SK-N-SH treated with all-trans-retinoic acid at 6 μM for 48 hours (cell line): ENCODE results near the gene SRI.

Experiments used
- ATAC-seq: fragments of 200-7000 bp; cut with Tn5 transposase; 3 replicates; pipeline ENCODE4 v1.9.1; 2020; ENCODE audit warnings: mild to moderate bottlenecking, moderate library complexity
- ARNTL ChIP-seq: fragments of 450-650 bp; formaldehyde crosslinking; IDR thresholded peaks from 2 replicates; pipeline ENCODE4 v1.5.0; 2020; ENCODE audit warnings: low read depth, mild to moderate bottlenecking, moderate library complexity, borderline replicate concordance
- BACH2 ChIP-seq: fragments of 250-450 bp; sonication (Bioruptor Pico); IDR thresholded peaks from 2 replicates; pipeline ENCODE4 v1.9.0; 2021; ENCODE audit warnings: mild to moderate bottlenecking, borderline replicate concordance
- CSDC2 ChIP-seq: fragments of 250-450 bp; sonication (Bioruptor Pico); IDR thresholded peaks from 2 replicates; pipeline ENCODE4 v1.5.0; 2020; ENCODE audit warnings: mild to moderate bottlenecking, moderate library complexity
- CSRNP3 ChIP-seq: fragments of 250-450 bp; sonication (Bioruptor Pico); IDR thresholded peaks from 2 replicates; pipeline ENCODE4 v1.5.1; 2021; ENCODE audit warnings: mild to moderate bottlenecking, moderate library complexity
- ESRRG ChIP-seq: fragments of 250-450 bp; sonication (Bioruptor Pico); IDR thresholded peaks from 2 replicates; pipeline ENCODE4 v1.6.1; 2021; ENCODE audit warnings: mild to moderate bottlenecking
- GLIS3 ChIP-seq: fragments of 250-450 bp; sonication (Bioruptor Pico); IDR thresholded peaks from 2 replicates; pipeline ENCODE4 v1.5.0; 2020; ENCODE audit warnings: mild to moderate bottlenecking, moderate library complexity
- ISL1 ChIP-seq: fragments of 250-450 bp; sonication (Bioruptor Pico); IDR thresholded peaks from 2 replicates; pipeline ENCODE4 v2.1.2; 2022; ENCODE audit warnings: mild to moderate bottlenecking, moderate library complexity
- OSR1 ChIP-seq: fragments of 250-450 bp; sonication (Bioruptor Pico); IDR thresholded peaks from 2 replicates; pipeline ENCODE4 v1.8.0; 2022; ENCODE audit warnings: moderate library complexity, mild to moderate bottlenecking, inconsistent platforms
- PATZ1 ChIP-seq: fragments of 250-450 bp; sonication (Bioruptor Pico); IDR thresholded peaks from 2 replicates; pipeline ENCODE4 v1.8.0; 2020; ENCODE audit warnings: mild to moderate bottlenecking, moderate library complexity, borderline replicate concordance
- TOX ChIP-seq: fragments of 250-450 bp; sonication (Bioruptor Pico); IDR thresholded peaks from 2 replicates; pipeline ENCODE4 v1.8.0; 2021; ENCODE audit warnings: mild to moderate bottlenecking, moderate library complexity, borderline replicate concordance
- ZFP3 ChIP-seq: fragments of 250-450 bp; sonication (Bioruptor Pico); IDR thresholded peaks from 2 replicates; pipeline ENCODE4 v1.5.0; 2020; ENCODE audit warnings: mild to moderate bottlenecking, moderate library complexity
- ZNF565 ChIP-seq: fragments of 450-650 bp; formaldehyde crosslinking; conservative IDR thresholded peaks from 2 replicates; pipeline ENCODE4 v1.5.0; 2020; ENCODE audit warnings: low read depth, mild to moderate bottlenecking, moderate library complexity
- TF ChIP-seq, protein P1 (sequence below): fragments of 250-450 bp; sonication (Bioruptor Pico); IDR thresholded peaks from 2 replicates; pipeline ENCODE4 v1.5.0; 2020; ENCODE audit warnings: mild to moderate bottlenecking, moderate library complexity
- TF ChIP-seq, protein P2 (sequence below): fragments of 250-450 bp; sonication (Bioruptor Pico); IDR thresholded peaks from 2 replicates; pipeline ENCODE4 v1.8.0; 2021; ENCODE audit warnings: low read depth, mild to moderate bottlenecking, moderate library complexity, borderline replicate concordance

SRI gene

DNA sequence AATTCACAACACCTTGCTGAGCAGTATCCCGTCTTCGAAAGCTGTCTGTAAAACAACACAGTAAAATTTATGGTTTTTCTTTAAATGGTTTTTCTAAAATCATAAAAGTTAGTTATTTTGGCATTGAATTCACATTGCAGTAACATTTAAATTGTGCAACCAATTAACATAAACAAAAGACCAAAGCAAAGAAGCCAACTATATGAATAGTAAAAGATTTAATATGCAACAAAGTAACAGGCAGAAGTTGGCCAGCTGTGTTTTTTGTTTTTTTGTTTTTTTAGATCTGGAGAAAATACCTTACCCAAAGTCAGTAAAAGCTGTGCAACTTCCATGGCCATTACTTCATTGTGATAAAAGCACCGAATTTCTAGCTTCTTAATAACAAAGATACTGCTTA lies 11.3 kb downstream of the SRI start (continued):
- TF ChIP-seq, protein P1, sequence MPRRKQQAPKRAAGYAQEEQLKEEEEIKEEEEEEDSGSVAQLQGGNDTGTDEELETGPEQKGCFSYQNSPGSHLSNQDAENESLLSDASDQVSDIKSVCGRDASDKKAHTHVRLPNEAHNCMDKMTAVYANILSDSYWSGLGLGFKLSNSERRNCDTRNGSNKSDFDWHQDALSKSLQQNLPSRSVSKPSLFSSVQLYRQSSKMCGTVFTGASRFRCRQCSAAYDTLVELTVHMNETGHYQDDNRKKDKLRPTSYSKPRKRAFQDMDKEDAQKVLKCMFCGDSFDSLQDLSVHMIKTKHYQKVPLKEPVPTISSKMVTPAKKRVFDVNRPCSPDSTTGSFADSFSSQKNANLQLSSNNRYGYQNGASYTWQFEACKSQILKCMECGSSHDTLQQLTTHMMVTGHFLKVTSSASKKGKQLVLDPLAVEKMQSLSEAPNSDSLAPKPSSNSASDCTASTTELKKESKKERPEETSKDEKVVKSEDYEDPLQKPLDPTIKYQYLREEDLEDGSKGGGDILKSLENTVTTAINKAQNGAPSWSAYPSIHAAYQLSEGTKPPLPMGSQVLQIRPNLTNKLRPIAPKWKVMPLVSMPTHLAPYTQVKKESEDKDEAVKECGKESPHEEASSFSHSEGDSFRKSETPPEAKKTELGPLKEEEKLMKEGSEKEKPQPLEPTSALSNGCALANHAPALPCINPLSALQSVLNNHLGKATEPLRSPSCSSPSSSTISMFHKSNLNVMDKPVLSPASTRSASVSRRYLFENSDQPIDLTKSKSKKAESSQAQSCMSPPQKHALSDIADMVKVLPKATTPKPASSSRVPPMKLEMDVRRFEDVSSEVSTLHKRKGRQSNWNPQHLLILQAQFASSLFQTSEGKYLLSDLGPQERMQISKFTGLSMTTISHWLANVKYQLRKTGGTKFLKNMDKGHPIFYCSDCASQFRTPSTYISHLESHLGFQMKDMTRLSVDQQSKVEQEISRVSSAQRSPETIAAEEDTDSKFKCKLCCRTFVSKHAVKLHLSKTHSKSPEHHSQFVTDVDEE (CRISPR knock-in tag) = no peak
- TF ChIP-seq, protein P2, sequence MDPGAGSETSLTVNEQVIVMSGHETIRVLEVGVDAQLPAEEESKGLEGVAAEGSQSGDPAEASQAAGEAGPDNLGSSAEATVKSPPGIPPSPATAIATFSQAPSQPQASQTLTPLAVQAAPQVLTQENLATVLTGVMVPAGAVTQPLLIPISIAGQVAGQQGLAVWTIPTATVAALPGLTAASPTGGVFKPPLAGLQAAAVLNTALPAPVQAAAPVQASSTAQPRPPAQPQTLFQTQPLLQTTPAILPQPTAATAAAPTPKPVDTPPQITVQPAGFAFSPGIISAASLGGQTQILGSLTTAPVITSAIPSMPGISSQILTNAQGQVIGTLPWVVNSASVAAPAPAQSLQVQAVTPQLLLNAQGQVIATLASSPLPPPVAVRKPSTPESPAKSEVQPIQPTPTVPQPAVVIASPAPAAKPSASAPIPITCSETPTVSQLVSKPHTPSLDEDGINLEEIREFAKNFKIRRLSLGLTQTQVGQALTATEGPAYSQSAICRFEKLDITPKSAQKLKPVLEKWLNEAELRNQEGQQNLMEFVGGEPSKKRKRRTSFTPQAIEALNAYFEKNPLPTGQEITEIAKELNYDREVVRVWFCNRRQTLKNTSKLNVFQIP (CRISPR knock-in tag) = no peak
- TF ChIP-seq OSR1 (CRISPR knock-in tag) (no peak), TOX (CRISPR knock-in tag) (no peak)

GRCh38 chr7:88206254-88206653 lies 13.6 kb downstream of the SRI start:
- no peak for ATAC-seq
- no peak for TF ChIP-seq ARNTL (CRISPR knock-in tag)
- TF ChIP-seq BACH2 (CRISPR knock-in tag) = no peak
- TF ChIP-seq PATZ1 (CRISPR knock-in tag) = no peak
- TF ChIP-seq GLIS3 (CRISPR knock-in tag) = no peak
- TF ChIP-seq ZFP3 (CRISPR knock-in tag) = no peak

- TF ChIP-seq PATZ1 (CRISPR knock-in tag) = no peak
- no peak for TF ChIP-seq CSDC2 (CRISPR knock-in tag)
- 0 out of 2 replicates have a peak, but pooled peaks have one; percentile 8 for TF ChIP-seq ESRRG
- no peak for TF ChIP-seq ISL1 (CRISPR knock-in tag)
- no peak for TF ChIP-seq CSRNP3
- TF ChIP-seq, all 23 proteins: peak for 1
- ATAC-seq = no peak
Measured at GRCh38 chr7:88205179-88205578, 14.7 kb downstream of the SRI start.

GRCh38 chr7:88204525-88205110 lies 15.2 kb downstream of the SRI start:
- ATAC-seq = no peak
- TF ChIP-seq ISL1 (CRISPR knock-in tag) (no peak), ZNF565 (no peak), CSRNP3 (no peak), ZFP3 (CRISPR knock-in tag) (no peak)
